B cell (primary cell): ENCODE measurements around the gene PLP2. TPM values are rescaled to one million over a fixed set of nuclear protein-coding genes. Genes with fewer than 3 reads are reported as not detected.

Experiments
- ATAC-seq: fragments of 200-7000 bp; cut with Tn5 transposase; one replicate; pipeline ENCODE4 v1.10.0; 2021; ENCODE audit warnings: low read depth, mild to moderate bottlenecking, moderate number of reproducible peaks, moderate library complexity
- CTCF ChIA-PET: fragments of 350-600 bp; sonication (Branson Sonifier 250); formaldehyde crosslinking; loops from one replicate; lab custom pipeline; 2021; ENCODE audit warnings: antibody characterized with exemption, inconsistent platforms; lab: Charles Lee
- POLR2A ChIA-PET: fragments of 350-600 bp; sonication (Branson Sonifier 250); formaldehyde crosslinking; loops from one replicate; lab custom pipeline; 2021; ENCODE audit warnings: antibody characterized with exemption; lab: Charles Lee
- DNase-seq: peaks from one replicate; pipeline ENCODE4 v3.0.0; 2013
- H2AFZ ChIP-seq: 2 replicates; pipeline ENCODE4 v1.6.1; 2012; ENCODE audit warnings: mild to moderate bottlenecking, low read depth, low read length; ENCODE audit not compliant: insufficient read depth, poor library complexity, severe bottlenecking
- H3K27ac ChIP-seq, 2 donors: 1 replicate in 1 of 2; 2 replicates in 1 of 2; pipeline ENCODE4 v1.5.1; 2012 to 2013; ENCODE audit warnings: low read length in 2 of 2, mild to moderate bottlenecking in 2 of 2, moderate library complexity in 1 of 2
- H3K27me3 ChIP-seq, 4 experiments: fragments of 200-600 bp in 1 of 4; sonication (generic) in 1 of 4; replicated peaks in 1 of 4; 1 replicate in 2 of 4; 2 replicates in 2 of 4; pipeline versions ENCODE4 v1.6.1 to v1.7.0; 2013 to 2016; ENCODE audit warnings: low read length in 3 of 4, mild to moderate bottlenecking in 2 of 4, mixed read lengths in 1 of 4, moderate library complexity in 1 of 4; ENCODE audit not compliant: insufficient read depth in 4 of 4, control insufficient read depth in 3 of 4; ENCODE audit errors: control extremely low read depth in 1 of 4
- H3K36me3 ChIP-seq, 2 experiments: replicated peaks in 1 of 2; 1 replicate in 1 of 2; 2 replicates in 1 of 2; pipeline versions ENCODE4 v1.6.1 to v1.7.1; 2013; ENCODE audit warnings: low read length in 1 of 2; ENCODE audit not compliant: insufficient read depth in 2 of 2, control insufficient read depth in 1 of 2; ENCODE audit errors: control extremely low read depth in 1 of 2, extremely low read depth in 1 of 2
- H3K4me1 ChIP-seq, 2 donors: fragments of 200-600 bp in 1 of 2; sonication (generic) in 1 of 2; 1 replicate in 1 of 2; 2 replicates in 1 of 2; pipeline versions ENCODE4 v1.5.1 to v1.6.1; 2013 to 2017; ENCODE audit warnings: low read length in 2 of 2; ENCODE audit not compliant: control insufficient read depth in 2 of 2, insufficient read depth in 2 of 2
- H3K4me2 ChIP-seq: replicated peaks from 2 replicates; pipeline ENCODE3; 2012; ENCODE audit warnings: mild to moderate bottlenecking, low read depth, low read length; ENCODE audit not compliant: poor library complexity, severe bottlenecking
- H3K4me3 ChIP-seq, 5 experiments: fragments of 200-600 bp in 1 of 5; sonication (generic) in 1 of 5; 1 replicate in 3 of 5; 2 replicates in 2 of 5; pipeline versions ENCODE4 v1.5.1 to v1.7.0; 2011 to 2016; ENCODE audit warnings: low read length in 4 of 5, mild to moderate bottlenecking in 4 of 5, low read depth in 2 of 5, control low read depth in 1 of 5, moderate library complexity in 1 of 5; ENCODE audit not compliant: insufficient read depth in 1 of 5; ENCODE audit errors: control extremely low read depth in 1 of 5, extremely low read depth in 1 of 5
- H3K79me2 ChIP-seq: fragments of 200-600 bp; sonication (generic); one replicate; pipeline ENCODE4 v1.6.0; 2016; ENCODE audit warnings: low read length; ENCODE audit not compliant: control insufficient read depth, insufficient read depth
- H3K9ac ChIP-seq: fragments of 200-600 bp; sonication (generic); 2 replicates; pipeline ENCODE4 v1.6.1; 2017; ENCODE audit warnings: mild to moderate bottlenecking, low read length, moderate library complexity
- H3K9me3 ChIP-seq, 3 donors: one replicate each; pipeline versions ENCODE4 v1.6.1 to v1.7.1; 2013; ENCODE audit warnings: low read length in 2 of 3; ENCODE audit not compliant: control insufficient read depth in 2 of 3, insufficient read depth in 1 of 3; ENCODE audit errors: control extremely low read depth in 1 of 3
- H4K20me1 ChIP-seq: 2 replicates; pipeline ENCODE4 v1.6.0; 2012; ENCODE audit warnings: mild to moderate bottlenecking, low read length; ENCODE audit not compliant: insufficient read depth, control insufficient read depth, poor library complexity, severe bottlenecking
- H3K27ac Mint-ChIP-seq: one replicate; pipeline ENCODE4 v1.8.0; 2021; ENCODE audit warnings: mixed read lengths
- H3K27me3 Mint-ChIP-seq: one replicate; pipeline ENCODE4 v1.8.0; 2021; ENCODE audit warnings: mixed read lengths
- H3K4me1 Mint-ChIP-seq: one replicate; pipeline ENCODE4 v1.8.0; 2021; ENCODE audit warnings: mixed read lengths
- H3K4me3 Mint-ChIP-seq: one replicate; pipeline ENCODE4 v1.8.0; 2021; ENCODE audit warnings: mixed read lengths
- H3K9me3 Mint-ChIP-seq: one replicate; pipeline ENCODE4 v1.8.0; 2022; ENCODE audit warnings: mixed read lengths; ENCODE audit not compliant: insufficient read depth
- CTCF ChIP-seq: fragments of 200-600 bp; IDR thresholded peaks from one replicate; pipeline ENCODE4 v1.8.0; 2022; ENCODE audit warnings: antibody characterized with exemption, mild to moderate bottlenecking
- EZH2 ChIP-seq: IDR thresholded peaks from 2 replicates; pipeline ENCODE4 v1.6.1; 2012; ENCODE audit warnings: borderline replicate concordance, low read depth, mild to moderate bottlenecking, moderate library complexity, low read length; ENCODE audit not compliant: insufficient read depth, poor library complexity, severe bottlenecking
- WGBS: methylation state at CpG from one replicate; pipeline ENCODE4 v1.1.5; 2013; ENCODE audit warnings: missing lambda C conversion rate; ENCODE audit not compliant: insufficient coverage; 5-methylcytosine and 5-hydroxymethylcytosine counted together
- intact Hi-C: fragments of 100-400 bp; cut with micrococcal nuclease; formaldehyde crosslinking; loops from one replicate; pipeline ENCODE4 v1.10.0; 2022
- polyA plus RNA-seq: library from polyadenylated mRNA; depleted of rRNA; stranded (reverse); fragments of >200 nt; gene quantifications from 2 replicates; pipeline ENCODE4 v1.2.3, GENCODE V29; 2012
- total RNA-seq, 2 donors: library from RNA; stranded (reverse); fragments of 120-200 nt in 1 of 2; gene quantifications; 1 replicate in 1 of 2; 2 replicates in 1 of 2; pipeline versions ENCODE4 v1.2.3 to v1.2.4, GENCODE V29; 2013 to 2022

Gene PLP2
- total and polyA plus RNA-seq, 2 donors (not counting 1 experiment from before 2014, with no cell fraction given), result 194 to 214 TPM

GRCh38 chrX:49184294-49185281 lies 12.9 kb downstream of the PLP2 start:
- WGBS, result 7% methylated on average over 36 of the region's 46 CpGs
- Histone ChIP-seq H3K79me2 (peaks cover 7% of the 10 kb centered on the region), H2AFZ (peak overlapping the region; percentile 51), H3K9ac (peak overlapping the region; percentile 51), H3K4me3 (peak overlapping the region in 4 of 5 experiments; percentile 58 to 71 (median 70)), H3K36me3 (peaks cover 0 to 9% of the 10 kb centered on the region in 2 experiments), H3K4me1 (peaks cover 6 to 19% of the 10 kb centered on the region in 2 donors), H3K27me3 (no peaks in the 10 kb centered on the region), H4K20me1 (no peaks in the 10 kb centered on the region), H3K9me3 (no peaks in the 10 kb centered on the region), H3K4me2 (peak overlapping the region; percentile 83), H3K27ac (peak overlapping the region; percentile 21 to 24)
- Mint-ChIP-seq H3K27me3 (no peaks in the 10 kb centered on the region), H3K4me3 (peak overlapping the region; percentile 83), H3K4me1 (peaks cover 12% of the 10 kb centered on the region), H3K27ac (peak overlapping the region; percentile 77), H3K9me3 (no peaks in the 10 kb centered on the region)
- ChIA-PET CTCF (interaction anchor here (0.9 kb wide), 1 partner anchor 12 kb away, joined by 4 read pairs; no protein-coding TSS in a partner anchor), POLR2A (no interaction called here)
- peak; percentile 55 for ATAC-seq
- peak; percentile 53 for DNase-seq
- TF ChIP-seq EZH2, result no peak
- no peak for TF ChIP-seq CTCF
- intact Hi-C loops, result loop anchor here (1.0 kb wide), 1 partner anchor 17 kb away; no protein-coding TSS in a partner anchor
